Activated CD8-positive, alpha-beta memory T cell treated with anti-CD3 and anti-CD28 coated beads, Interleukin-2, amount 50 U/mL, for 24 hours (primary cell): ENCODE data around the gene IPO13.

Source experiments
- DNase-seq: peaks from one replicate; pipeline ENCODE4 v3.0.0-alpha.2; 2020; ENCODE audit errors: extremely low read depth

Gene IPO13

DNA sequence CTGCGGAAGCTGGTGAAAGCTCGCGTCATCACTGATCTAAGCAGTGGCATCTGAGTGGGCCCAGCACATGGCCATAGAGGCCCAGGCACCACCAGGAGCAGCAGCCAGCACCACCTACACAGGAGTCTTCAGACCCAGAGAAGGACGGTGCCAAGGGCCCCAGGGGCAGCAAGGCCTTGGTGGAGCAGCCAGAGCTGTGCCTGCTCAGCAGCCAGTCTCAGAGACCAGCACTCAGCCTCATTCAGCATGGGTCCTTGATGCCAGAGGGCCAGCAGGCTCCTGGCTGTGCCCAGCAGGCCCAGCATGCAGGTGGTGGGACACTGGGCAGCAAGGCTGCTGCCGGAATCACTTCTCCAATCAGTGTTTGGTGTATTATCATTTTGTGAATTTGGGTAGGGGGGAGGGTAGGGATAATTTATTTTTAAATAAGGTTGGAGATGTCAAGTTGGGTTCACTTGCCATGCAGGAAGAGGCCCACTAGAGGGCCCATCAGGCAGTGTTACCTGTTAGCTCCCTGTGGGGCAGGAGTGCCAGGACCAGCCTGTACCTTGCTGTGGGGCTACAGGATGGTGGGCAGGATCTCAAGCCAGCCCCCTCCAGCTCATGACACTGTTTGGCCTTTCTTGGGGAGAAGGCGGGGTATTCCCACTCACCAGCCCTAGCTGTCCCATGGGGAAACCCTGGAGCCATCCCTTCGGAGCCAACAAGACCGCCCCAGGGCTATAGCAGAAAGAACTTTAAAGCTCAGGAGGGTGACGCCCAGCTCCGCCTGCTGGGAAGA is 16.4 kb upstream of the IPO13 start:
- DNase-seq, result no peak

DNA sequence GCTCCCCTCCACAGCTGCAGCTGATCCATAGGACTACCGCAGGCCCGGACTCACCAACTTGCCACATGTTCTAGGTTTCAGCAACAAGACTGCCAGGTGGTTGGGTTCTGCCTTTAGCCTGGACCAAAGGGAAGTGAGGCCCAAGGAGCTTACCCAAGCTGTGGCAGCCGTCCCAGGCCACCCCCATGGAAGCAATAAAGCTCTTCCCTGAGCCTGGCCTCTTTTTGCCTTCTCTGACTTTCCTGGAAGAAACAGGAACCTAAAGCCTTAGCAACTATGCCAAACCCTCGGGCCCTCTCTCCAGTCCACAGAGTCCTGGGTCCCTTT is 15.8 kb upstream of the IPO13 start:
- no peak for DNase-seq

DNA sequence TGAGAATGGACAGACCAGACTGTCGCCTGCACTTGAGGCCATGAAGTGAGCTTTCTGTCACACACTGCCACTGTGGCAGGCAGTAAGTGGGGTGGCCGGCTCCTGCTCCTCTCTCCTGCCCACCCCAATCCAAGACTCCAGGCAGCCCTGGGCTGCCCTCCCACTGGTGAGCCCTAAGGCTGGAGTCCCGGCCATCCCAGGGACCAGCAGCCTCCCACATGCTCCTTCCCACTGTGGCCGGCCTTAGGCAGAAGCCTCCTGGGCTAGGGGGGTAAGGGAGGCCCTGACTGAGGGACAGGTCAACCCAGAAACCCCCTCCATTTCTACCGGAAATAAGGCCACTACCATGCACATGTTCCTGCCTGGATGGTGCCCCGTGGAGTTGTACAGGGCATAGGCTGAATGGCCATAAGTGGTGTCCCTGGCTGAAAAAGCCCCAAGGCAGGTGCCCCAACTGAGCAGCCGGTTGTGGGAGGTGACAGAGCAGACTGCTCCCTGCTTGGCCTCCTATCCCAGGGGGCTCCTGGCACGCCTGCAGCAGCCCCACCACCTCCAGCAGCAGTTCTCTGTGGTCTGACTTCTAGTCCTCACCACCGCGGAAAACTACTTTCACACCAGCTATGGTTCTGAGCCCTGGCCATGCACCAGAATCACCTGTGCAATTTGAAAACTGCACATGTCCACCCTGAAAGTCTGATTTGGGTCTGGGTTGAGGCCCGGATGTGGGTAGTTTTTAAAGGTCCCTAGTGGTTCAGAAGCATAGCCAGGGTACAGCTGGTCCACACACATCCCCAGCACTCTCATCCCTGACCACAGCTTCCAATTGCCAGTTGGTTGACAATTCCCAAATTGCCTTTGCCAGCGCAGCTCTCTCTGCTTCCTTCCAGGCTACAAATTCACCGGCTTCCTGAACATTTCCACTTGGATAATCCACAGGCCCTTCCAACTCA is 14.8 kb upstream of the IPO13 start:
- DNase-seq, result no peak

DNA sequence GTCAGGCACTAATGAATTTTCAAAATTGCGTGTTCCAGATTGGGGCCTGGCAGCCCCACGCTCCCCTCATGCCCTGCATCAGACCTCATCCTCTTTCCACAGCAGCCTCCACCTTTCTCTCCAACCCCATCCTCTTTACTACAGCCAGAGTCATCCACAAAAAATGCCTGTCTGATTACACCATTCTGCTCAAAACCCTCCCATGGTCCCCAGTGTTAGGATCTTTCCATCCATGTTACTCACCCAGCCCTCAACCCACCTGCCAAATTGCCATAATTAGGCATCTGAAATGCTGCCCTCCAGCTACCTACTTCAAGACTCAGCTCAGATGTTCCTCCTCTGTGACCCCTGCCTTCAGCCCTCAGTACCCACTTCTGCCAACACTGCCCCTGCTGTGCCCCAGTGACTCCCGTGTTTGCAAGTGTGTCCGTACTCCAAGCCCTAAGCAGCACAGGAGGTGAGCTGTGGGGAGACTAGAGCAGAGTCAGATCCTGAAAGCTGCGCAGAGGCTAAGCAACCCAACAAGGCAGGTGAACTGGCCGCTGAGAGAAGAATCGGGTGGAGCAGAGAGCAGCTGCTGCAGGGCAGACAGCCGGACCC is 13.9 kb upstream of the IPO13 start:
- no peak for DNase-seq

DNA sequence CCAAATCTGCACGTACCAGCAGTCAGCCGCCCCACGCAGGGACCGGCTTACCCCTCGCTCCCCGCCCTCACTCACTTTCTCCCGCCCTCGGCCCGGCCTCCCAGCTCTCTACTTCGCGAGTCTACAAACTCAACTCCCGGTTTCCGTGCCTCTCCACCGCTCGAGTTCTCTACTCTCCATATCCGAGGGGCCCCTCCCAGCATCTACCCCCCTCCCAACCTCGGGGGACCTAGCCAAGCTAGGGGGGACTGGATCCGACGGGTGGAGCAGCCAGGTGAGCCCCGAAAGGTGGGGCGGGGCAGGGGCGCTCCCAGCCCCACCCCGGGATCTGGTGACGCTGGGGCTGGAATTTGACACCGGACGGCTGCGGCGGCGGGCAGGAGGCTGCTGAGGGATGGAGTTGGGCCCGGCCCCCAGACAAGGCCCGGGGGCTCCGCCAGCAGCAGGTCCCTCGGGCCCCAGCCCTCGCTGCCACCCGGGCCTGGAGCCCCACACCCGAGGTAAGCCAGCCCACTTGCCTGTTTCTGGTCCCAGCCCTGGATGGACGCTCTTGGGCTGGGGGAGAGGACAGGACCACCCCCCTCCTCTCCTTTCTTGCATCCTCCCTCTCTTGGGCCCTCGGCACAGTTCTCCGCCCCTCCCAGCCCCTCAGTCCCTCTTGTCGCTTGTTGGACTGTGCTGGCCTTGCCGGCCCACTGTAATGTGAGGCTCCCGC is 13.2 kb upstream of the IPO13 start, which contains the start of gene ARTN:
Gene ARTN (plus strand): TSS at position 416 of the 715 bp plus-strand sequence. CDS start 1,856 bp downstream, outside the sequence.
- no peak for DNase-seq

DNA sequence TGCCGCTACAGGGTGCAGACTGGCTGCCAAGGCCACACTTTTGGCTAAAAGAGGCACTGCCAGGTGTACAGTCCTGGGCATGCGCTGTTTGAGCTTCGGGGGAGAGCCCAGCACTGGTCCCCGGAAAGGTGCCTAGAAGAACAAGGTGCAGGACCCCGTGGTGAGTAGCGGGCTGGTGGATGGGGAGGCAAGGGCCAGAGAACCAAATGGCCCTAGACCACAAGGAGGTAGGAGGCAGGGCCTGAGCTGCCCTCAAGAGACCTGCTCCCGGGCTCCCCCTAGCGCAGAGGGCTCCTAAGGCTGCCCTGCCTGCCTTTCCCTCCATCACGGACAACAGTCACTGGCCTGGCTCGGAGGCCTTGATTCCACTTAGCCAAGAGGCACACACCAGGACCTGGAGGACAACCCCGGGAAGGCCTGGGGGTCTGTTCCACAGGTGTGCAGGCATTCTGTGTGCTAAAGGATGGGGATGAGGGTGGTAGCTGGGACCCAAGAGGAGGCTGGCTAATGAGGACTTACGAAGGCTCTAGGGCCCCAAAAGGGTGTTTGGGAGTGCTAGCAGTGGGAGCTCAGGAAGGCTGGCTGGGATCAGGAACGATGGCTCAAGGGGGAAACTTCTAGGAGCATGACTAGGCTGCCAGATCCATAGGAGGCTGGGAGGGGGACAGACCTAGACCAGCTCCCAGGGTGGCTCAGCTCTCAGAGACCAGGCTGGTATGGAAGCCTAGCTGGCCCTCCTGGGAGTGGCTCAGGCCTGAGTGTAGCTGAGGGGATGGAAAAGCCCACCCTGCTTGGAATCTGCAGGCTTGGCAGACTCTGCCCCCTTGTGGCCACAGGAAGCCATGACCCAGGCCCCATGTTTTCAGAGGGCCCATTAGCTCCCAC is 12.4 kb upstream of the IPO13 start:
- DNase-seq, result no peak

DNA sequence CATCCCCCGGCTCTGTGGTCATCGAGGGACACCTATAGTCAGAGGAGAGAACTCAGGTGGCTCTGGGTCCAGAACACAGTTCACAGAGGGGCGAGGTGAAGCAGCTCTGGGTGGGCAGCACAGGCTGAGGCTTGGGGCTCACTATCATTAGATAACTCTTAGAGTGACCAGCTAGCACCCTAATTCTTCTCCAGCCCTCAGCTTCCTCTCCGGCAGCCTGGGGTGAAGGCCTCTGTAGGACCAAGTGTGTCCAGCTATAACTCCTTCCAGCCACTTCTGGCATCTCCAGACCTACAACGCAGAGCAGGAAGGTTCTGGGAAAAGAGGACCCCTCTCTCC is 11.8 kb upstream of the IPO13 start:
- no peak for DNase-seq

DNA sequence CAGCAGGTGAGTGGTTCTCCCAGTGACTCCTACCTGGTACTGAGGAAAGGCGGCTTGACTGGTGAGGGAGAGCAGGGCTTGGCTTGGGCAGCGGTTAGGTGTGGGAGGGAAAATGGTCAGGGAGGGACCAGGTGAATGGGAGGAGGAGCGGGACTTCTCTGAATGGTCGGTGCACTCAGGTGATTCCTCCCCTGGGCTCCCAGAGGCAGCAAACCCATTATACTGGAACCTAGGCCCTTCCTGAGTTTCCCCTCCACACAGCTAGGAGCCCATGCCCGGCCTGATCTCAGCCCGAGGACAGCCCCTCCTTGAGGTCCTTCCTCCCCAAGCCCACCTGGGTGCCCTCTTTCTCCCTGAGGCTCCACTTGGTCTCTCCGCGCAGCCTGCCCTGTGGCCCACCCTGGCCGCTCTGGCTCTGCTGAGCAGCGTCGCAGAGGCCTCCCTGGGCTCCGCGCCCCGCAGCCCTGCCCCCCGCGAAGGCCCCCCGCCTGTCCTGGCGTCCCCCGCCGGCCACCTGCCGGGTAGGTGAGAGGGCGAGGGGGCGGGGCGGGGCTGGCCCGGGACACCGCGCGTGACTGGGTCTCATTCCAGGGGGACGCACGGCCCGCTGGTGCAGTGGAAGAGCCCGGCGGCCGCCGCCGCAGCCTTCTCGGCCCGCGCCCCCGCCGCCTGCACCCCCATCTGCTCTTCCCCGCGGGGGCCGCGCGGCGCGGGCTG is 10.9 kb upstream of the IPO13 start:
- DNase-seq, result no peak

DNA sequence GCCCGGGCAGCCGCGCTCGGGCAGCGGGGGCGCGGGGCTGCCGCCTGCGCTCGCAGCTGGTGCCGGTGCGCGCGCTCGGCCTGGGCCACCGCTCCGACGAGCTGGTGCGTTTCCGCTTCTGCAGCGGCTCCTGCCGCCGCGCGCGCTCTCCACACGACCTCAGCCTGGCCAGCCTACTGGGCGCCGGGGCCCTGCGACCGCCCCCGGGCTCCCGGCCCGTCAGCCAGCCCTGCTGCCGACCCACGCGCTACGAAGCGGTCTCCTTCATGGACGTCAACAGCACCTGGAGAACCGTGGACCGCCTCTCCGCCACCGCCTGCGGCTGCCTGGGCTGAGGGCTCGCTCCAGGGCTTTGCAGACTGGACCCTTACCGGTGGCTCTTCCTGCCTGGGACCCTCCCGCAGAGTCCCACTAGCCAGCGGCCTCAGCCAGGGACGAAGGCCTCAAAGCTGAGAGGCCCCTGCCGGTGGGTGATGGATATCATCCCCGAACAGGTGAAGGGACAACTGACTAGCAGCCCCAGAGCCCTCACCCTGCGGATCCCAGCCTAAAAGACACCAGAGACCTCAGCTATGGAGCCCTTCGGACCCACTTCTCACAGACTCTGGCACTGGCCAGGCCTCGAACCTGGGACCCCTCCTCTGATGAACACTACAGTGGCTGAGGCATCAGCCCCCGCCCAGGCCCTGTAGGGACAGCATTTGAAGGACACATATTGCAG is 10.2 kb upstream of the IPO13 start:
- no peak for DNase-seq

DNA sequence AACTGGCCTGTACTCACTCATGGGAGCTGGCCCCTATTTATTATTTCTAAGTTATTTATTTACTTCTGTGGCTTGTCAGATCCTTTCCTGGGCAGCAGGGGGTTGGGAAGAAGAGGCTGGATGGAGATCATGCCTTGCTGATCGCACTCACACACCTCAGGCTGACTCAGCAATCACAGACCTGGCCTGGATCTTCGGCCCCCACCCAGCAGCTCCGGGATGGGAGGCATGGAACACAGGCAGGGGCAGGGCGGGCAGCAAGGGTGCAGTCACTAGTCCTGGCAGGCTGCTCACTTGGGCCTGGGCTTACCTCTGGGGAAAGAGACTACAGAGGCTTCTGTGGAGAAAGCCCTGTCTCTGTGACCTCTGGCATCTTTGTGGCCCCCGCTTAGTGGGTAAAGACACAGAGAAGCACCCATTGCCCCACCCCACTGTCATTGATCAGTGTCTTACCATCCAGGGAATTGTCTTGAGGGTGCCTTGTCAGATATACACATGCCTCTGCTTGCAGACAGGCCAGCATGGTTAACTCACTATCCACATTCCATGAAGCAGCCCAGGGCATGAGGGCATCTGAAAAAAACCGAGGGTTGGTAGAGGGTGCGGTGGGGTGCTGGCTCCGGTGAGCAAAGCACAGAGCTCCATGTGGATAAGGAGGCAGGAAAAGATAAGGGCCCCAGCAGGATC is 9.4 kb upstream of the IPO13 start:
- DNase-seq, result no peak

DNA sequence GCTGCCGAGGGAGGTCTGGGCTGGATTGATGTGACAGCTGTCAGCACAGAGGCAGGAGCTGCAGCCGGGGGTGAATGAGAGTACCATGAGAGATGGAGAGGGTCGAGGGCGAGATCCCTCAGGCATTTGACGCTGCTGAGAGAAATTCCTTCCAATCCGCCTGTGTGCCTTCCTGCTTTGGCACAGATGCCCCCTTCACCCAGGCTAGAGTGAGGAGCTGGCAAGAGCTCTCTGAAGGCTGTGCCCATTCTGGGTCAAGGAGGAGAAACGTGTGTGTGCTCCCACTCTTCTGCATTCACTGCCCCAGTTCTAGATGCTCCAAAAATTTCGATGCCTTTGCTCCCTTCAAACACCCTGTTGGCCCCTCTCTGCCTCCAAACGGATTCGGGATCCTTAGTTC is 8.4 kb upstream of the IPO13 start:
- no peak for DNase-seq

DNA sequence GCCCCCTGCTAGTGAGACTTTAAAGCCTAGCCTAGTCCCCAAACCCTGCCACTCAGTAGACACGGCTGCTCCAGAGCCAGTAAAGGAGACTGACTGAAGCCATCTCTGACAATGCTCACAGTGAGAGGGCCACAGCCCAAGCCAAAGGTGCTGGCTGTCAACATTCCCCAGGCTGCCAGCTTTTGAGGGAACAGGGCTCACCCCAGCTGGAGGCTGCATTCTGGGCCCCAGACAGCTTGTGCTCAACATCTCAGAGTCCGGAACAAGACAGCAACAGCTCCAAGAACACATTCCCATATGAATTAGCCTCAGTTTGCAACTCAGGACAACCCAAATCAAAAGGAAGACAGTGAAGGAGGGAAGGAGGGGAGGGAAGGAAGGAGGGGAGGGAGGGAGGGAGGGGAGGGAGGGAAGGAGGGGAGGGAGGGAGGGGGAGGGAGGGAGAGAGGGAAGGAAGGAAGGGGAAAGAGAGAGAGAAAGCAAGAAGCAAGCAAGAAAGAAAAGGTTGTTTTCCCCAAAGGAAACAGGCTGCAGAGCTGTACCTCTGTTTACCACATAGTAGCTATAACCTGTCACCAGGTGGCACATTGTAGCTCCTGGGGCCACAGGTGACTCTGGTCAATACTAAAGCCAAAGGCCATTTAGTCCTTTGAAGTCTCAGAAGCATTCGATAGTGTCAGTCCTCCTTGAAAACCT is 7.7 kb upstream of the IPO13 start:
- DNase-seq, result no peak

DNA sequence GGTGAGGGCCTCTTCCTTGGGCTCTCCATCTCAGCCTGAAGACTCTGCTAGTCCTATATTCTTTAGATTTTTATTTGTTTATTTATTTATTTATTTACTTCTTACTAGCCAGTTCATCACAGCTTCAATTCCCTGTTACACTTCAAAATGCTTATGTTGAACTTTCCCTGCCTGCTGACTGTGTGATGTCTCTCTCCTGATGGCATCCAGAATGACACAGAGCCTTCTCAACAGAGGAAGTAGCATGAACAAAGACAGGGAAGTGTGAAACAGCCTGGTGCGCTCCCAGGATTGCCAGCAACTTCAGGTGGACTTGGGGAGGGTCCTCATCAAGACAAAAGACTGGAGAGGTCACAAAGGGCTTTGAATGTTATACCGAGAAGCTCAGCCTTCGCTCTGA is 4.3 kb upstream of the IPO13 start:
- no peak for DNase-seq

DNA sequence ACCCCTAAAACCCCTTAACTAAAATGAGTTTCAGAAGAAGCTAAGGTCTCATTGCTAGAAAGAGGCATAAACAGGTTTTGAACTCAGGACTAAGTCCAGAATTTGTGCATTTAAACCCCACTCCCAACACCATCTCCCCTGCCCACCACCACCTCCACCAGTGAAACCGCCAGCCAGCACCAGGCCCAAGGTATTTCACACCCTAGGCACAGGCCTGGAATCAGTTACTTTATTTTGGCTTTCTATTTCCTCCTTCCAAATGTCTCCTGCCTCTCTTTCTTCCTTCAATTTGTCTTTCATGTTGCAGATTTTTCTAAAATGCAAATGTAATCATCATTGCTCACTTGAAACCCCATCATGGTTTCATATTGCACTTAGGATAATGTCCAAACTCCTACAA is 1.9 kb upstream of the IPO13 start:
- no peak for DNase-seq

DNA sequence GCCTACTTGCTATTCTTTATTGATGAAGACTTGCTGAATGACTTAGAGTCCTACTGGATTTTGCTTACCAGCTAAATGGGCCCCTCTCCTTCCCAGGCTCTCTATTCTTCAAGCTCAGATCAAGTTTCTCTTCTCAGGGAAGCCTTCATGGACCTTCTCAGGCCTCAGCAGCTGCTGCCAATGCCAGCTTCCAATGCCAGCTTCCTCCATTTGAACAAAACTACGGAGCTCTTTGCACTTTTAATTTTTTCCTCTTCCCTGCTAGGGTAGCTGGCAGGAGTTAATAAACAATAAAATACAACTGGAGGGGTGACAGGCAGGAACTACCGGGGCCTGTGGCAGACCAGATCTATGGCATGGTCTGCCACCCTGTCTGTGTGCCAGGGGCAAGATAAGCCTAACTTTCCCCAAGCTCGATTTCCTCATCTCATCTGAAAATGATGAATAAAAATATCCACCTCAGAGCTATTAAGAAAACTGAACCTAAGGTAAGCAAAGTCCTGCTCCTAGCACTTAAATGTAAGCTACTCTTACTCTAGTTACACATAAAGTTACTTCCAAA is 995 bp upstream of the IPO13 start:
- no peak for DNase-seq

DNA sequence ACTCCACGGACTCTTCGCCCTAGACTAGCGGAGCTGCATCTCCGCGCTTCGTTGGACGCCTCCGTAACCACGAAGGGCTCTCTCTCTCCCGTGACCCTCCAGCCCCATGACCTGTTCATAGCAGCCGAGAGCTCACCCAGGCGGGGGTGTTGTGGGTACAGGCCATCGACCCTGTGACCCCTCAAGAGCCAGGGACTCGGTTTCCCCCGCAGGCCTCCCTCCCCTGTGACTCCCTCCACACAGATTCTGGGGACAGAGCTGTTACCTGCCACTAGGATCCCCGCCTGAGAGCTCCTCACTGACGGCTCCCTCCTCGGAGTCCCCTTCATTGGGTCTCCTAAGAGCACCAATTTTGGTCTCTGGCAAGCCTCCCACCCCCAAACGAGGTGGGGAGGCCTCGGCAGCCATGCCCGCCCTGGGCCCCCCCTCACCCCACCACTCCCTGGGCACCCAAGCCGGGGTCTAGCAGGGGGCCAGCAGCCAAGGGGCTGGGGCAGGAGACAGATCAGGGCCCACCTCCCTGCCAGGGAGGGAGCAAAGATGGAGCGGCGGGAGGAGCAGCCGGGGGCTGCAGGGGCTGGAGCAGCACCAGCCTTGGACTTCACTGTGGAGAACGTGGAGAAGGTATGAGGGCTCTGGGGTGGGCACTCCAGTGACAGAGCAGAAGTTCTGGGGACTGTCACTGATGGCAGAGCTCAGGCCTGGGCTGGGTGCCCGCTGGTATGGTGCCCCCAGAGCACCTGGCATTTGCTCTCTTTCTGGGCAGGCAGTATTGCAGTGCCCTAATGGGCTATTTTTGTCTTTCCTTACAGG is 517 bp downstream of the IPO13 start:
- no peak for DNase-seq

DNA sequence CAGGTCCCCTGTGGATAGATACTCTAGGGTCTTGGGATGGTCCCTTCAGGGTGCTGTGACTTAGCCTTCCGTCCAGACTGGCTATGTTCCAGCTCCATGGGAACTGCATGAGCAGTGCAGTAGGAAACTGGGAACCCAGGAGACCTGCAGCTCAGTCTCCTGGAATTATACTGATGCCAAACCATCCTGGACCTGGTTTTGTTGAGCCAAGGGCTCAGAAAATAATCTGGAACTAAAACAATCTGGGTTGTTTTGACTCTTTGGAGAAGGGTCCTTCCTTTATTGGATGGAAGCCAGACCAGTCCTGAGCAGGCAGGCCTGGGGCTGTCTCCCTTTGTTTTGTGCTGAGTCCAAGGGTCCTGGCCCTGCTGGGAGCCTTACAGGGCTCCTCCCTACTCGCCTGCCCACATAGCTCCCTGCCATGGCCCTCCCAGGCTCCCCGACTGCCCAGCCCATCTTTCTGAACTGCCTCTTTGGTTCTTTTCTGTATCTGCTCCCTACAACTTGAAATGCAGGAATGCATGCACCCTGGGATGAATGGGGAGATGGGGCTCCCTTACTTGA is 1.2 kb downstream of the IPO13 start:
- no peak for DNase-seq
